CD4-positive, alpha-beta T cell treated with Interleukin-17A for 4 hours (primary cell): Measurements from ENCODE around the gene PLEKHM1.
A peak's percentile ranks its signal among the peaks of the same experiment; 100 is the strongest.
"Not testable (repeated sequence)": the region's sequence is repeated elsewhere in the genome, so short reads cannot be mapped to it uniquely, and the experiment has no call there.

Experiments used
- DNase-seq: peaks from one replicate; pipeline ENCODE4 v3.0.0-alpha.2; 2020; ENCODE audit warnings: mixed read lengths

Gene PLEKHM1

DNA sequence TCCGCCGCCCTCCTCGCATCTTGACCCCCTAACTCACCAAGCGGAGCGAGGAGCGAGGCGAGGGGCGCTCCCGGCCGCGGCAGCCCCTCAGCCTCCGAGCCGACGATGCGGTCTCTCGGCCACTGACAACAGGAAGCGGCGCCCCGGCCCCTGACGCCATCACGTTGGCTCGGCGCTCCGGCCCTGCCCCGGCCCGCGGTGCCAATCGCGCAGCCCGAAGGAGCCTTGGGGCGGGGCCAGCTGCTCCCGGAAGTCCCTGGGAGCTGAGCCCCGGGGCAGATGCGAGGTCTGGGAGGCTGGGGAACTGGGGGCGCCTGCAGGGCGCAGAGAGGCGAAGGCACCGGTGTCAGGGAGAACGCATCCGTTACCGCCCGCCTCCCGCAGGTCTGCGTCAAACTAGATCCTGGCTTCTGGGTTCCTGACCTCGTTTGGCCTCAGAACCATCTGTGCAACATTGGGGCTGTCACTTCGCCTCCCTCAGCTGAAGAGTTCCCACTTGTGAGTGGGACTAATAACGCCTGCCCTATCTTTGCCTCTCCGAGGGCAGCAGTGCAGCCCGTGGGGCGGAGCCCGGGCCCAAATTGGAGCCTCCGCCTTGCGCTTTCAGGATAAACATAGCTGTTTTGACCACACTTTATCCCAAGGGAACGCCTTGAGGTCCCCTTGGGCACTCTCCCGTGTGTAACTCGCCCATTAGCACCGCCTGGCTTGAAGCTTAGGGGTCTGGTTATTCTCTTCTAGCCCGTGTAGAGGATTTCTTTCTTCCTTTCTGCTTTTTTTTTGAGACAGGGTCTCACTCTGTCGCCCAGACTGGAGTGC lies at the start of gene PLEKHM1:
PLEKHM1 (minus strand) TSS at position 107 of the 819 bp plus-strand sequence. CDS start 8,237 bp downstream, outside the sequence.
- peak; percentile 86 for DNase-seq

DNA sequence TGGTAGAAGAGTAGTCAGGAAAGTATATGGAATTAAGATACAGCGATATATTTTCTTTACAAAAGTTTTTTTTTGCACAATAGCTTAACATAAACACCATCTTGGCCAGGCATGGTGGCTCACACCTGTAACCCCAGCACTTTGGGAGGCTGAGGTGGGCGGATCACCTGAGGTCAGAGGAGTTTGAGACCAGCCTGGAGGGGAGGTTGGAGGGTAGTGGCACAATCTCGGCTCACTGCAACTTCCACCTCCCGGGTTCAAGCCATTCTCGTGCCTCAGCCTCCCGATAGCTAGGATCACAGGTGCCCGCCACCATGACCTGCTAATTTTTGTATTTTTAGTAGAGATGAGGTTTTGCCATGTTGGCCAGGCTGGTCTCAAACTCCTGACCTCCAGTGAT lies 47.6 kb upstream of the PLEKHM1 start:
- not testable (repeated sequence) for DNase-seq

DNA sequence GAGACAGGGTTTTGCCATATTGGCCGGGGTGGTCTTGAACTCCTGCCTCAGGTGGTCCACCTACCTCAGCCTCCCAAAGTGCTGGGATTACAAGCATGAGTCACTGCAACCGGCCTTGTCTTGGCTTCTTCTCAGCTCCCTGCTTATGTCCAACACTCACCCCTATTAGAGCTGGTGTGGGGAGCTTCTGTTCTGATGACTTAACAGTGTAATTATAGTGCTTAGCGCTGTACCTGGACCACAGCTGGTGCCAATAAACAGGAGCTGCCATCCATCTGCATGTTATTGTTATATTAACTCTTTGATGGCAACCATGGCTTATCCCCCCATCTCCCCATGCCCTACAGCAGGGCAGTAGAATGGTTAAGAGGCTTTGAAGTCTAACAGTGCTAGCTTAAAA lies 15.6 kb upstream of the PLEKHM1 start:
- not testable (repeated sequence) for DNase-seq

DNA sequence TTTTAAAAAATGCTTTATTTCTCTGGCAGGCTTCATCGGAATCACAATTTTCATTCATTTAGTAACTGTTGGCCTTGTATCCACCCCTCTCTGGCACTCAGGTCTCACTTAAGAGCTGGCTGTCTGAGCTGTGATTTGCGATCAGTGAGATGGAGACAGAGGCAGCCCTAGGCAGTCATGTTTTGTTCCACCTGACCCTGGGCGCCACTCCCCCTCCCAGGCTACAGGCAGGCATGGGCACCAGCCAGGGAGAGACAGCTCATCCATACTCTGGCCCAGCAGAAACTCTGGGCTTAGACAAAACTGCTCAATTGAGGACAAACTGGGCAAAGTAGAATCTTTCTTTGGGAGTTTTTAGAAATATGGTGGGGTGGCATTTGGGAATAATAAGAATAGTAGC lies 14.7 kb upstream of the PLEKHM1 start:
- DNase-seq: not testable (repeated sequence)

DNA sequence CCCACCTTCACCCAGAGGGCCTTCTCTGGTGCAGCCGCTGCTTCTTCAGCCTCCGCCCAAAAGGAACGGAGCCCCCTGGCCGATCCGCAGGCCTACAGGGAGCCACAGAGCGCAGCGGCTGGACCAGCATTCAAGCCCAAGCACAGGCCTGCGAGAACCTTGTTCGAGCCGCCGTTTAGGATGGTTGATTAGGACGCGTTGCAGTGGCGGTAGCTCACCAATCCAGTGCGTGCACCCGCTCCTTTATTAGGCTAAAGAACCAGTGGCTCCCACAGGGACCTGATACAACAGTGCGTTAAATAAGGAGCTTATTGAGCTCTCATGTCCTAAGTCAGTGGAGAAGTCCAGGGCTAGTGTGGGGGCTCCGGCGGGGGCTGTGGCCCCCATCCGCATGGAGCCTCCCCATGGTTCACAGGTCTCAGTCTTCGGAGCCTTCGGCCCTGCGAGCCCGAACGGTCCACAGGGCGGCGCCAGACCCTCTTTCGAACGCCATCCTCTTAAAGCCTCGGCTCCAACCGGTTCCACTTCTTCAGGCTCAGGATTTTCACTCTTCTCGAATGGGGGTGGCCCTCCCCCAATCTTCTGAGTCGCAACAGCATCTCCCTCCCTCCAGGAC lies 10.7 kb upstream of the PLEKHM1 start:
- not testable (repeated sequence) for DNase-seq

DNA sequence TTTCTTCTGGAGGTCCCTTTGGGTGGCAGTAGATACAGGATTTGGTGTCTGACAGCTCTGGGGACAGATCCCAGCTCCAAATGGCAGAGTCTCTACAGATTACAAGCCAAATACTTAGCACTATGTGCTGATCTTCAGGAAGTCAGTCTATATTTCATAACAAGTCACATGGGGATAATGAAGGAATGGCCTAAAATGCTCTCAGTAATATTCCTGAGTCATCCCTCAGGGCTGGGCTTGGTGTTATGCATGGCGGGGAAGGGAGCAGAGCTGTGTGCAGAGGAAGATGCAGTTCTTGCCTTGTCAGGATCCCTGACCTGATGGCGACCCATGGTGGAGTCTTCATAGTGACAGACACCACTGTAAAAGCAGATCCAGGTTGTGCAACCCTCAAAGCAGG lies 10.0 kb upstream of the PLEKHM1 start:
- DNase-seq: not testable (repeated sequence)

DNA sequence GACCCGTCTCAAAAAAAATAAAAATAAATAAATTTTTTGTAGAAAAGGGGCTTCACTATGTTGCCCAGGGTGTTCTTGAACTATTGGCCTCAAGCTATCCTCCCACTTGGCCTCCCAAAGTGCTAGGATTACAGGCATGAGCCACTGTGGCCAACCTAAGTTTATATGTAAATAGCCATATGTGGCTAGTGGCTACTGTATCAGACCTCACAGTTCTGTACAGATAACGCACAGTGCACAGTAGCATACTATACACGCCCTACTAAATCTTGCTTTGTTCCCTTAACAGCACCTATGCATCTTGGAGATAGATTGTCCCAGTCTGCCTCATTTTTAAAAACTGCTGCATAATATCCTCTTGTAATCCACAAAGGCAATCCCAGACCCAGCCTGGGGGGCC lies 8.7 kb upstream of the PLEKHM1 start:
- not testable (repeated sequence) for DNase-seq

DNA sequence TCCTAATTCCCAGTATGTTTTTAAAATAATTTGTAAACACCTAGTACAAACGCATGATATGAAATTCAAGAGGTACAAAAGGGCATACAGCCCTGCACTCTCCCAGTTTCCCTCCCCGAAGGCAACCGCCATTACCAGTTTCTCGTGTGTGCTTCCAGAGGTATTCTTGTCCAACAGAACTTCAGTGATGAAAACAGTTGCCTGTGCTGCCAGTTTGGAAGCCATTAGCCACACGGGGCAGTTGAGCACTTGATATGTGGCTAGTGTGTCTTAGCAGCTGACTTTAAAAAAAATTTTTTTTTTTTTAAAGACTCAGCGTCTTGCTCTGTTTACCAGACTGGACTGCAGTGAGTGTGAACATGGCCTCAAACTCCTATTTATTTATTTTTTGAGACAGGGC lies 7.9 kb upstream of the PLEKHM1 start:
- DNase-seq: not testable (repeated sequence)

DNA sequence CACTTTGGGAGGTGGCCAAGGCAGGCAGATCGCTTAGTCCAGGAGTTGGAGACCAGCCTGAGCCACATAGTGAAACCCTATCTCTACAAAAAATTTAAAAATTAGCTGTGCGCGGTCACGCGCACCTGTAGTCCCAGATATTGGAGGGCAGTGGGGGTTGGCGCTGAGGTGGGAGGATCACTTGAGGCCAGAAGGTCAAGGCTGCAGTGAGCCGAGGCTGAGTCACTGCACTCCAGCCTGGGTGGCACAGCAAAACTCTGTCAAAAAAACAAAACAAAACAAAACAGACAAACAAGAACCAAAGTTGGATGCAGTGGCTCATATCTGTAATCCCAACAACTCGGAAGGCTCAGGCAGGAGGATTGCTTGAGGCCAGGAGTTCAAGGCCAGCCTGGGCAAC lies 6.9 kb upstream of the PLEKHM1 start:
- not testable (repeated sequence) for DNase-seq

DNA sequence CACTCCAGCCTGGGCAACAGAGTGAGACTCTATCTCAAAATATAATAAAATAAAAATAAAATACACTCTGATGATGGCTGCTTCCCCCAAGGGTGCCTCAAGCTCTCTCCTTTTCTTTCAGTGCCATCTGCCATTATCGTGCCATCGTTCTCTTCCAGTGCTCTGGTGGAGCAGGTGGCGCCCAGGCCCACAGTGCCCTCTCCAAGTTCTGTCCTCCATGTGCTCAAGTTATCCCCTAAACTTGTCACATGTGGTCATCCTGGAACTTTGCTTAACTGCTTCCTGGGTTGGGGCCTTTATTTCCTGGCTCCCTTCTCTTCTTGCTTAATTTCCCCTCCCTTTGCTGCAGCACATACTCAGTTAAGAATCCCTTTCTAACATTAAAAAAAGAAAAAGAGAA lies 6.0 kb upstream of the PLEKHM1 start:
- not testable (repeated sequence) for DNase-seq

DNA sequence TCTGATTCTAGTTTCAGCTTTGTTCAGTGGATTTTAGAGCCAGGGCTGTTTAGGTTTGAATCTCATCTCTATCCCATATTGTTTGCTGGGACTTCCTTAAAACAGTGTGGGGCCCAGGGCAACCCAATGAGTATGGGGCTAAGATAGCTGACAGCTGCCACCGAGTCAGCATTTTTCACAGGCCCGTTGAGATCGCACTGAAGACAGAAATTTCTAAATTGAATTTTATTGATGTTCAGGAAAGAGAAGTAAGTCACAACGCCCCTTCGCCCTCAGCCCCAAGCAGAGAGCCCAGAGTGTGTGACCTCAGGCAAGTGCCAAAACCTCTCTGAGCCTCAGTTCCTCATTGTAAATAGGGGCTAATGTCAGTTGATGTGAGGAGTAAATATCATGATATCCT lies 4.0 kb upstream of the PLEKHM1 start:
- not testable (repeated sequence) for DNase-seq

DNA sequence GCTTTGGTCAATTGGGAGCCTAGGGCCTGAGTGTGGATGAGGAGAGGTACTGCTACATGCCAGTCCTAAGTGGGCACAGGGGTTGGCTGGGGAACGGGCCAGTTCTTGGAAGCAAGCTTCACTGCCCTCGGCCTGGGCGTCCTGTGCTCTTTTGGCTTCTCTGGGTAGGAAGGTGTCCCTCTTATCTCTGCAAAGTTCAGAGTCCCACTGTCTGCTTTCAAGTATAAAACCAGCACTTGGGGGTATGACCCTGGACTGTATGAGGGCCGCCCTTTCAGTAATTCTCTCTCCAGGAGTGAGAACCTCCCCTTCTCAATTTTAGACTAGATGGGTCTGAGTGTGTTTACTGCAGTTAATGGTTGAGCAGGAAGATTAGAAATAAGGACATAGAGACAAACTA lies 1.6 kb upstream of the PLEKHM1 start:
- DNase-seq: not testable (repeated sequence)

DNA sequence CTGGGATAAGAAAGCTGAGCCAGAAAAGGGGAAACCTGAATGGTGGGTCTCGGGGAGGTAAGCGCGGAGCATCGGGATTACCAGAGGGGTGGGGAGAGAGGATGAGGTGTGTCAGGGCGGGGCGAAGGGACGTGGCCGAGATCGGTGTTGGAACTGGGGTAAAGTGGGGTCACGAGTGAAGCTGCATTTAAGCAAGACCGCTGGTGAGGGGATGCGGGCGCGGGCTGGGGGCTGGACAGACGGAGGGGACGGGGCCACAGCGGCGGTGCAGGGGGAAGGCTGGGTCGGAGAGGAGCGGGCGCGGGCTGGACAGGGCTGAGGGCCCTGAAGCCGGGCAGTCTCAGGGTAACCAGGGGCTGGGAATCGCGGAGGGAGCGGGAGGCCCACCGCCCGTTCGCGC lies 323 bp downstream of the PLEKHM1 start:
- not testable (repeated sequence) for DNase-seq

DNA sequence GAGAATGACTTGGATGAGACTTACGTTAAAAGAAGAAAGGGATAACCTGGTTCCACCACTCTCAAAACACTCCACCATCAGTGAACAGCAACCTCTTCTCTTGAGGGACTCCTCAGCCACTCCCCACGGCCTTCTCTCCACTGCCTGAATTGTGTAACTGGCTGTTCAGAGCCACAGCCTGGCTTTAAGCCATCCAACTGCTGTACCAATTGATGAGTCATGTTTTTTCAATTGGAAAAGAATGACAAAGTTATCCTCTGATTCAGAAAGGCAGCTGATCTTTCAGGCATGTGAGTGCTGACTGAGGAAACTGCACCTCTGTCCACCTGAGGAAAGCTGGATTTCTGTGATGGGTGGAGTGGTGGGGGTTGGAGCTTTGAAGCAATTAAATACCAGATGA lies 2.8 kb downstream of the PLEKHM1 start:
- DNase-seq: not testable (repeated sequence)

DNA sequence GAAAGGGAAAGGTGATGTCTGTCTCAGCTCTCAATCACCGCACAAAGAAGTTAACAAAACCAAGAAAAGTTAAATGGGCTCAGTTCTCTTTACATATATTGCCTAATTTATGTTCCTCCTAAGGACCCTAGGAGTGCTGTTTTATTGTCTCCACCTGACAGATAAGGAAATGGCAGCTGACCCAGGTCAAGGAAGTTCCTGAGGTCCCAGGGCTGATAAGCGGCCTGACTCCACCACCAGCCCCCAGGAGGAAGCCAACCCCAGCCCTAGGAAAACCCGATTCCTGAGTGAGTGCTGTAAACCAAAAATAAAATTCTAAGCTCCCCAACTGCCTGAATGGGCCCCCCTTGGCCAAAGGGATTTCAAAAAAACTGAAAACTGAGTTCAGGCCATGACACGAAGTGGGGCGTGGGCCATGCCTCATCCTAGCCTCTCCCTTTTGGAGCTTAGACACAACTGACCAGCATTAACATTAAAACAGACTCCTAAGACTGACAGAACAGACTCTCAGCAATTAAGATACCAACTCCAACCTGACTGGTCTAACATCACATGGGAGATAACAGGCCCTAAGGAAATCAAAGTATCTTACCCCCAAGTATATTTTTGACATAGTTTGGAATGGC lies 6.8 kb downstream of the PLEKHM1 start:
- DNase-seq: not testable (repeated sequence)

DNA sequence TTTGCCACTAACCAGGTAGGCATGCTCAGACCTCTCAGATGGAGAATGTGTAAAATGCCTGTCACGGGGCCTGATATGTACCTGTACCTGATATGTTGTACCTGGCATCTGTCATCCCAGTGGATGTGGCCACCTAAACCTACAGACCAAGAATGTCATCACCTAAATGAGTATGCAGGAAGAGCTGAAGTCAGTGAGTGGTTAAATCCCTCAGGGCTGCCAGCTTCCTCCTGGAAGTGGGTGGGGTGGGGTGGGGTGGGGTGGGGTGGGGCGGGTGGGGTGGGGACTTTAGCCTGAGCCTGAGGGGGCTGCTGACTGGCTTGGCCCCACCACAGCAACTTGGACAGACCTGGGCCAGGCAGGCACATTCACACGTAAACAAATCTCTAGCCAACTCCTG lies 7.3 kb downstream of the PLEKHM1 start:
- DNase-seq: not testable (repeated sequence)

DNA sequence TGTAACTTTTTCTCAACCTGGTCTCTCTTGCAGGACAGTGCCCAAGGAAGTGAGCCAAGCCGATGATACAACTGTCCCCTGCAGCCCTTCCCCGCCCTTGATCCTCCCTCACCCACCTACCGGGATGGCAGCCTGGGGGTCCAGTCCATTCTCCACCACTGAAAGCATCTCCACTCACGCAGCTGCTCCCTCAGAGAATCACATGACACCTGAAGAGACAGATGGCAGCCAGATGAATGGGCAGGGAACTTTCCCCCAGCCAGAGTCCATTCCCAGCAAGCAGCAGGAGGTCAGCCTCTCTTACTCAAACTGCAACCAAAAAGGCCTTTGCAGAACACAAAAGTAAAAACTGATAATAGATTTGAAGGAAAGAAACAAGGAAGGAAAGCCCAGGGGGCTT lies 8.2 kb downstream of the PLEKHM1 start:
- DNase-seq: not testable (repeated sequence)

DNA sequence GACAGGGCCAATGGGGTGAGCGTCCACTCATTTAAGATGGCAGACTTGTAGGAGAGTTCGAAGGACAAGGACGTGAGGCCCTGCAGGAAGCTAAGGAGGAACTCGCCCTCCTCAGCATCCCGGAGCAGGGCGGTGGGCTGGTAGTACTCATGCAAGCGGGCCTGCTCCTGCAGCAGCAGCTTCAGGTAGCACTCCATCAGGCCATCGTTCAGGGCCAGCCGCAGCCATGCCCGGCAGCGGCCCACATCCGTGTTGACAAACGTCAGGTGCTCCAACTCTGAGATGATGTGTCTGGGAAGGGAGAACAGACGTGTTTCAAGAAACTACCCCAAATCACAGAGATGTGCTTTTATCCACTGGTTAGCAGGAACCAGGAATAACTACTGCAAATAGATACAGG lies 15.1 kb downstream of the PLEKHM1 start:
- DNase-seq: not testable (repeated sequence)

DNA sequence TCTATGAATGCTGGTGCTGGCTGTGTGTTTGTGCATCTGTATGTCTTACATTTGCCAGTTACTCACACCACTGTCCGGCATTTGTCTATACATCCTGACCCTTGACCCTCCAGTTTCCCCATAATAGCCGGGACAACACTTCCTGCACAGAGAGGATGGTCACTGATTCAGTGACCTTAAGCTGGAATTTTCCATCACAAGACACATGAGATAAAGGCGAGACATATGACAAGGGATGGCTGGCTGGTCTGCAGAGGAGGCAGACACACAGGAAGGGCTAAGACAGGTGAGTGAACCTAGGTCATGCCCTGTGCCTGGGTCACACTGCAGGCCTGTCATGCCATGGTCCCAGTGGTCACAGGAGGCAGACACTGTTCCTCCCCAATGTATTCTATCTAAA lies 18.3 kb downstream of the PLEKHM1 start:
- not testable (repeated sequence) for DNase-seq

DNA sequence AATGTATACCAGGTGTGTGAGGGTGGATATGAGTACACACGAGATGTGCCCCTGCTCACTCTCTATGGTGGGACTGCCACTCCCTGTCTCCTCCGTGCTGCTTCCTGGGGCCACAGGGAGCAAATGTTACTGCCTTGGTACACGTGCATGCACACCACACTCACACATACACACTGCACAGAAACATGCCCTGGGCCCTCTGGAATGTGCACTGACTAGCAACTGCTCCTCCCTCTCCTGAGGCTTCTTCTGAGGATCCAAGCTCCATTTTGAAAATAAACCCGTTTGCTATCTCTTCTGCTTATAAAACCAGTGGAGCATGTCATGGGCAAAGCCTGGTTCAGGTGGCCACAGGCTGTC lies 21.3 kb downstream of the PLEKHM1 start:
- DNase-seq: not testable (repeated sequence)

DNA sequence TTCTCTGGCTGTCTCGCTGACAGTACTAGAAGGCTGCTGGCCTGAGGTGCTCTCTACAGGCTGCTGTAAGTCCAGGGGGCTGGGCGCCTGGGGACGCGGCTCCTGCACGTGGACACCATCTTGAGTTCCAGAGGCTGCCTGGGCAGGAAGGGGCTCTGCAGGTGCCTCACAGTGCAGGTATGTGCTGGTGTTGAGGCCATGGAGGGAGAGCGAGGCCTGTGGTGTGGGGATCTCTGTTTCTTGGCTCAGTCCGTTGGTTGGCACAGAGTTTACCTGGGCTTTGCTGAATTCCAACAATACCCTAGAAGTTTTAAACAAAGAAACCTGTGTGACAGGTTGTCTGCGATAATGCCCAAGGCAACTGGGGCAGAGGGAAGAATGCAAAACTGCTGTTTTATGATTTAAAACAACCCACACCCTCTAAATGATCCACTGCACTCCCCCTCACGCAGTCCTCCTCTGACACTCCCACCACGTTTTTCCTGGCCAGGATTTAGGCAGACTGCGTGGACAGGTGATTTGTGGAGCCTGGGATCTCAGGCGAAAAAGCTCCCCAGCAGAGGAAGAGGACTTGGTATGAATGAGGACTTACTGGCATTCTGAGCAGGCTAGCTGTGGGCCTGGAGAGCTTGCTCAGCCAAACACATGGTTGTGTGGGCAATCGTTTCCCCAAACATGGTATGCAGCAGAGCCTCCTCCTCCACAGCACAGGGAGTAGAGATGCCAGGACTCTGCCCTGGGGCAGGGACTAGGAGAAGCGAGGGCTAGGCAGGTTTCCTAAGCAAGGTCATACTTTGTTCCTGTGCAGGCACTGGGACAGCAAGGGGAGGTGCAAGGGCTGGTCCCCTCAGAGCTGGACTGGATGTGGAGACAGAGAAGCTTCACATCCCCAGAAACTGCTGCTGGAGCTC lies 22.0 kb downstream of the PLEKHM1 start:
- not testable (repeated sequence) for DNase-seq

DNA sequence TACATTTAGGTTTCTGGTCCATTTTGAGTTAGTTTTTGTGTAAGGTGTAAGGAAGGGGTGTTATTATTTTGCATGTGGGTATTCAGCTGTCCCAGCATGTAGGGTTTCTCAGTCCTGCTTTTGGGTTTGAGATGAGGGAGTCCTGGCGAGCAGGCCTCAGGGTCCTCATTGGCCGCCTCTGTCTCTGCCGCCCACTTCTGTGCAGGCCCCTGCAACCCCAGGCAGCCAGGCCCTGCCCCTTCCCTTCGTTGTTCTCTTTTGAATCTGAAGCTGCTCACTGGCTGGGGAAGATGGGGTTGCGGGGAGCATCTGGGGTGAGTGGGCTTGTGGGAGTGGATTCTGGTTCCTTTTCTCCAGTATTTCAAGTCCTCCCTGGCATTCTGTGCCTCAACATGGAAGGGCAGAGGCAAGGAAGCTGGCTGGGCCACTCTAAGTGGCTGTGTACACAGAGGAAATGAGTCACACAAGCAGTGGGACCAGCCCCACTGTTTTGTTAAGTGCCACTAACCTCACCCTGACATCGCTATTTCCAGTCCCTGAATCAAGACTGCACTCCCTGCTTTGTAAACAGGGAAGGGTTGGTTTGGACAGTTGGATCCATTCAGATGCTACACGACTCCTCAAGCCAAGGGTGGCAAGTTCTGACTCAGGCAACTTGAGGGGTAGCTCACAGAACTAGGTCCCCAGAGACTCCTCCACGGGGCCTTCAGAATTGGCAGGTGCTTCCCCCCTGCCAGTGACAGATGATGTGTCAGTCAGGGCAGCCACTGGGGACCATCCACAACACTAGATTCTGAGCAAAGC lies 28.8 kb downstream of the PLEKHM1 start:
- peak; percentile 26 for DNase-seq
